Measurements from ENCODE around the gene GRM3. TPM values are rescaled to one million over a fixed set of nuclear protein-coding genes. Genes with fewer than 3 reads are reported as not detected.

GRM3 gene
- total and polyA plus RNA-seq, 2 of the 4 experiments (the other 2 are of a cell fraction) = not detected

GRCh38 chr7:86644282-86645224 lies 844 bp downstream of the GRM3 start (continued):
- no peak for TF ChIP-seq NFE2L2 (IDR thresholded peaks at IDR 0.05; ENCODE audit: low read depth, low read length)

GRCh38 chr7:86645225-86645608 lies 1.5 kb downstream of the GRM3 start:
- H3K9ac ChIP-seq (ENCODE audit: low read depth, low read length) = no peak overlapping the region
- ChIA-PET POLR2A (ENCODE audit: unreplicated experiment) (no interaction called here), CTCF (no interaction called here)
- H3K56ac ChIP-seq (ENCODE audit: extremely low read depth, insufficient read depth, low read length) = no peak overlapping the region
- dilution Hi-C loops (cut with HindIII; ENCODE audit: low sequenced_read_pairs, unreplicated experiment) (no loop called here), in situ Hi-C loops (cut with MboI; ENCODE audit: low sequenced_read_pairs) (no loop called here), intact Hi-C loops (cut with micrococcal nuclease) (no loop called here)
- H4K8ac ChIP-seq (ENCODE audit: low read depth in 2 of 2, low read length in 2 of 2) = no peak overlapping the region
- no peaks in the 10 kb centered on the region for H3K36me3 ChIP-seq (ENCODE audit: control insufficient read depth, insufficient read depth, low read length)
- no peak overlapping the region for H2AK9ac ChIP-seq (replicated peaks; ENCODE audit: low read depth, low read length, poor library complexity)
- H2BK5ac ChIP-seq (ENCODE audit: low read depth, low read length, poor library complexity, severe bottlenecking) = no peak overlapping the region
- H3K18ac ChIP-seq (ENCODE audit: low read depth, low read length) = no peak overlapping the region
- no peak overlapping the region for H4K5ac ChIP-seq (ENCODE audit: low read depth, low read length)
- no peak overlapping the region for H2AFZ ChIP-seq (replicated peaks; ENCODE audit: low read length, poor library complexity)
- no peak overlapping the region for H3K4me2 ChIP-seq (ENCODE audit: low read depth, low read length)
- H4K20me1 ChIP-seq (ENCODE audit: insufficient read depth, low read length) = no peaks in the 10 kb centered on the region
- H3K9me1 ChIP-seq (ENCODE audit: insufficient read depth, low read length) = no peaks in the 10 kb centered on the region
- BruUV-seq (replicated peaks) = no TSS peak
- no peaks in the 10 kb centered on the region for H3K79me1 ChIP-seq (ENCODE audit: low read depth in 1 of 2, low read length in 2 of 2)
- H2BK120ac ChIP-seq (ENCODE audit: low read depth, low read length) = no peak overlapping the region
- H4K91ac ChIP-seq (ENCODE audit: insufficient read depth, low read depth, low read length) = no peak overlapping the region
- no peak overlapping the region for H2AK5ac ChIP-seq (ENCODE audit: low read depth, low read length)
- H3K4ac ChIP-seq (ENCODE audit: low read depth, low read length) = no peak overlapping the region
- H2BK20ac ChIP-seq (ENCODE audit: low read depth, low read length) = no peak overlapping the region
- WGBS, 2 experiments (ENCODE audit: extremely low coverage in 2 of 2, insufficient read length in 1 of 2) = 0% methylated on average over 1 of the region's 13 CpGs; no CpG with 5 or more reads in 1 of the 2 experiments
- H2BK15ac ChIP-seq (ENCODE audit: low read depth, low read length) = no peak overlapping the region
- H3K9me3 ChIP-seq (ENCODE audit: control insufficient read depth, insufficient read depth, low read length) = peaks cover 4% of the 10 kb centered on the region
- no peaks in the 10 kb centered on the region for H3K4me1 ChIP-seq (ENCODE audit: control insufficient read depth, insufficient read depth, low read length)
- H3K4me3 ChIP-seq (ENCODE audit: insufficient read depth, low read depth, low read length) = no peak overlapping the region
- no peak overlapping the region for H3K27ac ChIP-seq (ENCODE audit: insufficient read depth, low read length)
- H3K27me3 ChIP-seq (ENCODE audit: control insufficient read depth, insufficient read depth, low read length) = no peaks in the 10 kb centered on the region
- no peak for ATAC-seq (ENCODE audit: low read depth)
- H3K23ac ChIP-seq (ENCODE audit: low read depth, low read length) = no peak overlapping the region
- H3K14ac ChIP-seq (replicated peaks; ENCODE audit: low read depth, low read length) = no peak overlapping the region
- DNase-seq = no peak
- TF ChIP-seq, protein P1, sequence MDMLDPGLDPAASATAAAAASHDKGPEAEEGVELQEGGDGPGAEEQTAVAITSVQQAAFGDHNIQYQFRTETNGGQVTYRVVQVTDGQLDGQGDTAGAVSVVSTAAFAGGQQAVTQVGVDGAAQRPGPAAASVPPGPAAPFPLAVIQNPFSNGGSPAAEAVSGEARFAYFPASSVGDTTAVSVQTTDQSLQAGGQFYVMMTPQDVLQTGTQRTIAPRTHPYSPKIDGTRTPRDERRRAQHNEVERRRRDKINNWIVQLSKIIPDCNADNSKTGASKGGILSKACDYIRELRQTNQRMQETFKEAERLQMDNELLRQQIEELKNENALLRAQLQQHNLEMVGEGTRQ (IDR thresholded peaks at IDR 0.05; ENCODE audit: low read depth, low read length) = no peak
- TF ChIP-seq BHLHE40 (IDR thresholded peaks at IDR 0.05; ENCODE audit: low read depth, low read length) (no peak), CTCF (conservative IDR thresholded peaks at IDR 0.05; ENCODE audit: low read depth, low read length) (no peak), MAZ (IDR thresholded peaks at IDR 0.05; ENCODE audit: borderline replicate concordance, low read depth, low read length) (no peak), CEBPB (IDR thresholded peaks at IDR 0.05; ENCODE audit: low read depth, low read length) (no peak), RAD21 (IDR thresholded peaks at IDR 0.05; ENCODE audit: low read length) (no peak), MXI1 (IDR thresholded peaks at IDR 0.05; ENCODE audit: borderline replicate concordance, low read depth, low read length) (no peak), SMC3 (IDR thresholded peaks at IDR 0.05; ENCODE audit: low read depth, low read length) (no peak), NFE2L2 (IDR thresholded peaks at IDR 0.05; ENCODE audit: low read depth, low read length) (no peak), MAFK (IDR thresholded peaks at IDR 0.05; ENCODE audit: low read depth, low read length) (no peak), FOS (IDR thresholded peaks at IDR 0.05; ENCODE audit: low read depth, low read length) (no peak), POLR2A (IDR thresholded peaks at IDR 0.05; ENCODE audit: low read depth, low read length) (no peak), ELK1 (IDR thresholded peaks at IDR 0.05; ENCODE audit: borderline replicate concordance, low read depth, low read length) (no peak)
